Trophoblast cell (in vitro differentiated cells and primary cell): Measurements from ENCODE around the gene NEUROG1.
A peak's percentile ranks its signal among the peaks of the same experiment; 100 is the strongest.

Experiments
- DNase-seq, 2 donors: peaks; one replicate each; pipeline ENCODE4 v3.0.0-alpha.2; 2016
- H2AFZ ChIP-seq: 2 replicates; pipeline ENCODE4 v1.6.1; 2013; ENCODE audit warnings: low read length, moderate library complexity, mild to moderate bottlenecking; ENCODE audit not compliant: insufficient read depth, poor library complexity
- H2AK5ac ChIP-seq: 2 replicates; pipeline ENCODE4 v1.6.1; 2013; ENCODE audit warnings: mild to moderate bottlenecking, low read length
- H2BK120ac ChIP-seq: 2 replicates; pipeline ENCODE4 v1.6.1; 2013; ENCODE audit warnings: low read length, mild to moderate bottlenecking, moderate library complexity; ENCODE audit not compliant: insufficient read depth, poor library complexity
- H2BK12ac ChIP-seq: 2 replicates; pipeline ENCODE4 v1.6.1; 2013; ENCODE audit warnings: mild to moderate bottlenecking, low read length, moderate library complexity
- H2BK5ac ChIP-seq: 2 replicates; pipeline ENCODE4 v1.6.1; 2013; ENCODE audit warnings: low read length, low read depth, moderate library complexity, mild to moderate bottlenecking; ENCODE audit not compliant: poor library complexity
- H3K14ac ChIP-seq: 2 replicates; pipeline ENCODE4 v1.6.1; 2013; ENCODE audit warnings: mild to moderate bottlenecking, low read length
- H3K18ac ChIP-seq: 2 replicates; pipeline ENCODE4 v1.6.1; 2013; ENCODE audit warnings: mild to moderate bottlenecking, low read length
- H3K23ac ChIP-seq: 2 replicates; pipeline ENCODE4 v1.6.1; 2013; ENCODE audit warnings: low read length
- H3K27ac ChIP-seq: 2 replicates; pipeline ENCODE4 v1.5.1; 2013; ENCODE audit warnings: low read depth, mild to moderate bottlenecking, inconsistent platforms, low read length, moderate library complexity
- H3K27me3 ChIP-seq: 2 replicates; pipeline ENCODE4 v1.6.1; 2013; ENCODE audit warnings: inconsistent platforms, mild to moderate bottlenecking, low read length, moderate library complexity; ENCODE audit not compliant: insufficient read depth
- H3K36me3 ChIP-seq, 2 experiments: 1 replicate in 1 of 2; 2 replicates in 1 of 2; pipeline ENCODE4 v1.6.1; 2013; ENCODE audit warnings: low read length in 2 of 2, mild to moderate bottlenecking in 2 of 2, moderate library complexity in 1 of 2; ENCODE audit not compliant: insufficient read depth in 2 of 2, control insufficient read depth in 1 of 2
- H3K4ac ChIP-seq: 2 replicates; pipeline ENCODE4 v1.6.1; 2013; ENCODE audit warnings: low read depth, mild to moderate bottlenecking, low read length, moderate library complexity
- H3K4me1 ChIP-seq, 2 experiments: 1 replicate in 1 of 2; 2 replicates in 1 of 2; pipeline ENCODE4 v1.6.1; 2013; ENCODE audit warnings: low read length in 2 of 2, mild to moderate bottlenecking in 2 of 2, moderate library complexity in 1 of 2; ENCODE audit not compliant: insufficient read depth in 2 of 2, control insufficient read depth in 1 of 2
- H3K4me2 ChIP-seq: 2 replicates; pipeline ENCODE4 v1.6.1; 2013; ENCODE audit warnings: inconsistent platforms, mild to moderate bottlenecking, low read length, moderate library complexity
- H3K4me3 ChIP-seq: 2 replicates; pipeline ENCODE4 v1.5.1; 2013; ENCODE audit warnings: mild to moderate bottlenecking, low read depth, low read length, inconsistent platforms
- H3K79me1 ChIP-seq: one replicate; pipeline ENCODE4 v1.6.1; 2013; ENCODE audit warnings: low read length
- H3K79me2 ChIP-seq: 2 replicates; pipeline ENCODE4 v1.6.1; 2013; ENCODE audit warnings: low read length, mild to moderate bottlenecking; ENCODE audit not compliant: control insufficient read depth, insufficient read depth, poor library complexity
- H3K9ac ChIP-seq: 2 replicates; pipeline ENCODE4 v1.6.1; 2013; ENCODE audit warnings: mild to moderate bottlenecking, low read length
- H3K9me3 ChIP-seq: 2 replicates; pipeline ENCODE4 v1.6.1; 2013; ENCODE audit warnings: low read depth, mild to moderate bottlenecking, control low read depth, inconsistent platforms, low read length; ENCODE audit not compliant: insufficient read depth
- H4K12ac ChIP-seq: 2 replicates; pipeline ENCODE4 v1.6.1; 2013; ENCODE audit warnings: low read depth, mild to moderate bottlenecking, low read length, moderate library complexity
- H4K8ac ChIP-seq: 2 replicates; pipeline ENCODE4 v1.6.1; 2013; ENCODE audit warnings: low read depth, mild to moderate bottlenecking, low read length, moderate library complexity
- H4K91ac ChIP-seq: one replicate; pipeline ENCODE4 v1.6.1; 2013; ENCODE audit warnings: low read depth, mild to moderate bottlenecking, low read length, moderate library complexity
- WGBS: extraction: QIAGEN DNeasy Blood & Tissue Kit; methylation state at CpG from one replicate; pipeline ENCODE4 v1.1.7; 2013; ENCODE audit warnings: missing lambda C conversion rate; ENCODE audit not compliant: insufficient read length, insufficient coverage; ENCODE audit errors: extremely low coverage; 5-methylcytosine and 5-hydroxymethylcytosine counted together

Gene NEUROG1

DNA sequence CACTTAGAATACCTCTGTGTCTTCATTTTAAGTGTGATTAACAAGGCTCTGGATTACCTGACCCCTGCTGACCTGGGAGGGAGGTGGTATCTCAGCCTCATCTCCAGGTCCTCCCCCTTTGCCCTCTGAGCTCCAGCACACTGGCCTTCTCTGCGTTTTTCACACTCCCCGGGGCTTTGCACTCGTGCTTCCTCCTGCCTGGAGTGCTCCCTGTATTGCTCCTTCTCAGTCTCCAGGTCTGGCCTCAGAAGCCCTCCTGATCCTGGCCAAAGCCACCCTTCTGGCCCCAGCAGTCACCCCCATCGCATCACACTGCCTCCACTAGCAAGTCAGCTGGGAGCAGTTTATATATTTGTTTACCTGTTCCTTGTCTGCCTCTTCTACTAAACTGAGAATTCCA, 13.6 kb upstream of the NEUROG1 start:
- peaks cover 0 to 2% of the 10 kb centered on the region in 2 experiments for H3K4me1 ChIP-seq
- H2AFZ ChIP-seq = no peak overlapping the region
- H3K79me1 ChIP-seq = no peaks in the 10 kb centered on the region
- DNase-seq = no peak
- H3K18ac ChIP-seq = no peak overlapping the region
- no peak overlapping the region for H2AK5ac ChIP-seq
- no peaks in the 10 kb centered on the region for H3K36me3 ChIP-seq
- H2BK12ac ChIP-seq = no peak overlapping the region
- H3K14ac ChIP-seq = no peak overlapping the region
- no peak overlapping the region for H2BK120ac ChIP-seq
- no peak overlapping the region for H4K91ac ChIP-seq
- WGBS = no CpG with 5 or more reads among the region's 4 CpGs
- no peaks in the 10 kb centered on the region for H3K79me2 ChIP-seq
- no peak overlapping the region for H4K12ac ChIP-seq
- no peak overlapping the region for H3K4me2 ChIP-seq
- H3K27me3 ChIP-seq = peaks cover 38% of the 10 kb centered on the region
- peaks cover 5% of the 10 kb centered on the region for H3K9me3 ChIP-seq
- H3K4me3 ChIP-seq = no peak overlapping the region
- no peak overlapping the region for H3K27ac ChIP-seq
- H3K9ac ChIP-seq = no peak overlapping the region
- no peak overlapping the region for H3K4ac ChIP-seq
- H4K8ac ChIP-seq = no peak overlapping the region
- no peak overlapping the region for H2BK5ac ChIP-seq
- no peak overlapping the region for H3K23ac ChIP-seq

GRCh38 chr5:135547590-135548254, 12.0 kb upstream of the NEUROG1 start:
- no peak overlapping the region for H2AK5ac ChIP-seq
- no peak overlapping the region for H3K27ac ChIP-seq
- H3K9me3 ChIP-seq = peaks cover 6% of the 10 kb centered on the region
- no peaks in the 10 kb centered on the region for H3K79me1 ChIP-seq
- H3K4ac ChIP-seq = no peak overlapping the region
- H3K14ac ChIP-seq = no peak overlapping the region
- H3K36me3 ChIP-seq = no peaks in the 10 kb centered on the region
- H3K27me3 ChIP-seq = peaks cover 51% of the 10 kb centered on the region
- no peak overlapping the region for H2BK120ac ChIP-seq
- no peak overlapping the region for H3K4me2 ChIP-seq
- H2BK12ac ChIP-seq = no peak overlapping the region
- no peak overlapping the region for H3K18ac ChIP-seq
- H3K4me3 ChIP-seq = no peak overlapping the region
- no peak overlapping the region for H4K8ac ChIP-seq
- no peak overlapping the region for H3K23ac ChIP-seq
- no peaks in the 10 kb centered on the region for H3K79me2 ChIP-seq
- H2AFZ ChIP-seq = no peak overlapping the region
- no peak overlapping the region for H4K91ac ChIP-seq
- no peak overlapping the region for H2BK5ac ChIP-seq
- H4K12ac ChIP-seq = no peak overlapping the region
- H3K9ac ChIP-seq = no peak overlapping the region
- H3K4me1 ChIP-seq = peaks cover 6 to 7% of the 10 kb centered on the region in 2 experiments
- no peak for DNase-seq
- WGBS = no CpG with 5 or more reads among the region's 8 CpGs

- Histone ChIP-seq H3K27me3 (peaks cover 57% of the 10 kb centered on the region), H2BK5ac (no peak overlapping the region), H4K12ac (no peak overlapping the region), H3K4me2 (no peak overlapping the region), H2BK12ac (no peak overlapping the region), H3K23ac (no peak overlapping the region), H3K4ac (no peak overlapping the region), H3K18ac (no peak overlapping the region), H3K27ac (no peak overlapping the region), H2BK120ac (no peak overlapping the region), H3K9me3 (peaks cover 9% of the 10 kb centered on the region), H2AK5ac (no peak overlapping the region), H3K79me1 (no peaks in the 10 kb centered on the region), H4K91ac (no peak overlapping the region), H3K4me1 (peaks cover 6 to 7% of the 10 kb centered on the region in 2 experiments), H3K79me2 (no peaks in the 10 kb centered on the region), H3K36me3 (no peaks in the 10 kb centered on the region), H3K4me3 (no peak overlapping the region), H4K8ac (no peak overlapping the region), H3K9ac (peak overlapping the region; percentile 30), H2AFZ (no peak overlapping the region), H3K14ac (no peak overlapping the region)
- no peak for DNase-seq
- no CpG with 5 or more reads among the region's 4 CpGs for WGBS
These were observed 11.1 kb upstream of the NEUROG1 start for GRCh38 chr5:135546912-135547311.

- WGBS = no CpG with 5 or more reads among the region's 12 CpGs
- Histone ChIP-seq H3K4ac (no peak overlapping the region), H3K9me3 (peaks cover 12% of the 10 kb centered on the region)
These were observed 10.3 kb upstream of the NEUROG1 start for GRCh38 chr5:135546101-135546500.

More at GRCh38 chr5:135546101-135546500, 10.3 kb upstream of the NEUROG1 start:
- Histone ChIP-seq H3K27me3 (peaks cover 62% of the 10 kb centered on the region), H3K23ac (no peak overlapping the region), H2BK5ac (no peak overlapping the region), H3K4me3 (no peak overlapping the region), H3K4me2 (no peak overlapping the region), H2AFZ (no peak overlapping the region), H4K12ac (no peak overlapping the region), H3K9ac (no peak overlapping the region), H4K8ac (no peak overlapping the region), H2BK12ac (no peak overlapping the region), H3K4me1 (peaks cover 6 to 7% of the 10 kb centered on the region in 2 experiments), H3K27ac (no peak overlapping the region), H4K91ac (no peak overlapping the region), H3K18ac (no peak overlapping the region), H3K14ac (no peak overlapping the region), H2AK5ac (no peak overlapping the region), H2BK120ac (no peak overlapping the region), H3K79me2 (no peaks in the 10 kb centered on the region), H3K79me1 (no peaks in the 10 kb centered on the region), H3K36me3 (no peaks in the 10 kb centered on the region)
- no peak for DNase-seq
